Fibroblast of villous mesenchyme (primary cell): ENCODE data around the gene PIP5K1B. TPM values are rescaled to one million over a fixed set of nuclear protein-coding genes. Genes with fewer than 3 reads are reported as not detected.

Experiments used
- DNase-seq: peaks from one replicate; pipeline ENCODE4 v3.0.0-alpha.2; 2010; ENCODE audit warnings: low read depth
- H3K4me3 ChIP-seq: 2 replicates; pipeline ENCODE4 v1.5.1; 2011; ENCODE audit warnings: low read depth, mild to moderate bottlenecking, low read length
- CTCF ChIP-seq: IDR thresholded peaks from 2 replicates; pipeline ENCODE4 v1.5.1; 2012; ENCODE audit warnings: low read depth, mild to moderate bottlenecking, low read length; ENCODE audit not compliant: insufficient read depth
- total RNA-seq: library from RNA; depleted of rRNA; stranded (reverse); fragments of >200 nt; gene quantifications from 2 replicates; pipeline ENCODE4 v1.2.3, GENCODE V29; 2012

PIP5K1B gene
- total RNA-seq, 1 donor = under 0.01 TPM

GRCh38 chr9:68750255-68750654 lies 45.2 kb downstream of the PIP5K1B start:
- TF ChIP-seq CTCF = no peak
- no peak for DNase-seq
- no peak overlapping the region for H3K4me3 ChIP-seq

GRCh38 chr9:68750786-68751185 lies 45.7 kb downstream of the PIP5K1B start:
- no peak overlapping the region for H3K4me3 ChIP-seq
- no peak for TF ChIP-seq CTCF
- no peak for DNase-seq

GRCh38 chr9:68751556-68751955 lies 46.5 kb downstream of the PIP5K1B start:
- peak; percentile 6 for DNase-seq
- no peak for TF ChIP-seq CTCF

GRCh38 chr9:68755051-68755450 lies 50.0 kb downstream of the PIP5K1B start:
- TF ChIP-seq CTCF = no peak
- no peak overlapping the region for H3K4me3 ChIP-seq
- no peak for DNase-seq

More at GRCh38 chr9:68751556-68751955, 46.5 kb downstream of the PIP5K1B start:
- no peak overlapping the region for H3K4me3 ChIP-seq

GRCh38 chr9:68755752-68756151 lies 50.7 kb downstream of the PIP5K1B start:
- no peak for TF ChIP-seq CTCF
- no peak for DNase-seq
- no peak overlapping the region for H3K4me3 ChIP-seq

- no peak for DNase-seq
- TF ChIP-seq CTCF = no peak
- H3K4me3 ChIP-seq = no peak overlapping the region
Observed at GRCh38 chr9:68759981-68760673, 55.1 kb downstream of the PIP5K1B start.
